ENCODE data around the gene KRT33A.

The KRT33A gene

DNA sequence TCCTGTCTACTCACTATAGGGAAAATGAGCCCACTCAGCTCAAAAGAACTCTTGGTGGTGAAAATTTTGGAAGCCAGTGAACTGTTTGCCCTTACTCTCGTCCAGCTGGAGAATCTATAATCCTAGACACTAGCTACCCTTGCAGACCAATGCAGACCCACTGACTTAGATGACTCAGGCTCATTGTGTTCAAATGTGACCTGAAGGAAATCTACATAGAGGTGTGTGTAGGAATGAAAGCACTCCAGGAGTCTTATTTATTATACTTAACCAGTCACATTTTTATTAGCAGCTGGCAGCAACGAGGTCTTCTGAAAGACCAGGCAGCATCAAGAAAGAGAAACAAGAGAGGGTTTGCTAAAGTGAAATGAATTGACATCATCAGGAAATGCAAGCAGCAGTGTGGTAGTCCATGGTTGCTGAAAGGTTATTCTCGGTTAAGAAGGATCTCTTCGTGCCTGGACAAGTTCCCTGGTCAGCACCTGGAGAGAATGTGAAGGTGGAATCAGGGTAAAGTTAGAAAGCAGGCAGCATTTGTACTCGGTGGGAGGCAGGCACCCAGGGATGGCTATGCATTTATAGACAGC lies 49.3 kb downstream of the KRT33A start:
- DNase-seq = no peak

GRCh38 chr17:41298458-41299135 lies 52.0 kb downstream of the KRT33A start:
- DNase-seq = no peak

DNA sequence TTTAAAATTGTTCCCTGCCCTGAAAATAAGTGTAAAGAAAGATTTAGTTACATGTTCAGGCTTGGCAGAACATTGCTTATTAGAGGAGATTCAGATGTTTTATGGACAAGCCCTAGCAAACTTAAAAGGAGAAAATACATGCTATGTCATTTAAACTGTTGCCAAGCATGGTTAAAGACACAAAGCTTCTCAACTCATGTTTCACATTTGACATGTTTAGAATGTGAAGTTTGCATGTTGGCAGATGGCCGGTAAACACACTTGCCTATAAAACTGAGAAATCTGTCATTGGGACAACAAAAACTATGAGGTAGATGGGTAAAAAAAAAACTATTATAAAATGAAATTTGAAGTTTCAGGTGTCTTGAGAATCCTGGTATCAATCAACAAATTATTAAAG lies 53.8 kb downstream of the KRT33A start:
- DNase-seq = no peak
